GM19351 (cell line): ENCODE results near the gene MRC2.
"Not testable (repeated sequence)": the region's sequence is repeated elsewhere in the genome, so short reads cannot be mapped to it uniquely, and the experiment has no call there.

ENCODE experiments used
- ATAC-seq: cut with Tn5 transposase; IDR thresholded peaks from one replicate; pipeline ENCODE4 v1.9.1; 2021; ENCODE audit warnings: mild to moderate bottlenecking, moderate library complexity; ENCODE audit not compliant: unreplicated experiment

Gene MRC2

GRCh38 chr17:62611728-62612127 lies 15.7 kb upstream of the MRC2 start:
- peak; percentile 49 for ATAC-seq

DNA sequence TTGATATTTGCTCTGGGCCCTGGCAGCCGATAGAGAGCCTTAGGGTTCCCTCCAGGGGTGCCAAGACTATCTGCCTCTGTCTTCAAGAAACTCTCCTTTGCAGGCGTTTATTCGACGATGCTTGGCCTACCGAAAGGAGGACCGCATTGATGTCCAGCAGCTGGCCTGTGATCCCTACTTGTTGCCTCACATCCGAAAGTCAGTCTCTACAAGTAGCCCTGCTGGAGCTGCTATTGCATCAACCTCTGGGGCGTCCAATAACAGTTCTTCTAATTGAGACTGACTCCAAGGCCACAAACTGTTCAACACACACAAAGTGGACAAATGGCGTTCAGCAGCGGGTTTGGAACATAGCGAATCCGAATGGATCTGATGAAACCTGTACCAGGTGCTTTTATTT lies 15.2 kb upstream of the MRC2 start:
- ATAC-seq: not testable (repeated sequence)

GRCh38 chr17:62613095-62613494 lies 14.4 kb upstream of the MRC2 start:
- ATAC-seq: not testable (repeated sequence)

GRCh38 chr17:62614142-62614541 lies 13.3 kb upstream of the MRC2 start:
- no peak for ATAC-seq

DNA sequence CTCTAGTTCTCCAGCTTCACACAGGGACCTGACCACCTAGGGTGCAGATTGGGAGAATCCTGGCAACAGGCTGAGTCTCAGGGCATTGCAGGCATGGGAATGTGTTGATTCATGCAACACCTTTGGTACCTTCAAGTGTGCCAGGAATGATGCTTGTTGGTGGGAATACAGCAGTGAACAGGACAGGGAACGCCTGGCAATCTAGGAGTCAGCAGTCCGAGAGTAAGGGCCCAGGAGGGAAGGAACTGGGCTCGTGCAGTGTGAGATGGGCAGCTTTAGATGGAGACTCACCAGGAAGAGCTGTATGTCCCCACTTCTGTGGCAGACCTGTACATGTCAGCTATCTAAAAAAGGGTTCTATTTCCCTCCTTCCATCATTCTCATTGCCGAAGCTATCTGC lies 12.0 kb upstream of the MRC2 start:
- ATAC-seq: no peak

DNA sequence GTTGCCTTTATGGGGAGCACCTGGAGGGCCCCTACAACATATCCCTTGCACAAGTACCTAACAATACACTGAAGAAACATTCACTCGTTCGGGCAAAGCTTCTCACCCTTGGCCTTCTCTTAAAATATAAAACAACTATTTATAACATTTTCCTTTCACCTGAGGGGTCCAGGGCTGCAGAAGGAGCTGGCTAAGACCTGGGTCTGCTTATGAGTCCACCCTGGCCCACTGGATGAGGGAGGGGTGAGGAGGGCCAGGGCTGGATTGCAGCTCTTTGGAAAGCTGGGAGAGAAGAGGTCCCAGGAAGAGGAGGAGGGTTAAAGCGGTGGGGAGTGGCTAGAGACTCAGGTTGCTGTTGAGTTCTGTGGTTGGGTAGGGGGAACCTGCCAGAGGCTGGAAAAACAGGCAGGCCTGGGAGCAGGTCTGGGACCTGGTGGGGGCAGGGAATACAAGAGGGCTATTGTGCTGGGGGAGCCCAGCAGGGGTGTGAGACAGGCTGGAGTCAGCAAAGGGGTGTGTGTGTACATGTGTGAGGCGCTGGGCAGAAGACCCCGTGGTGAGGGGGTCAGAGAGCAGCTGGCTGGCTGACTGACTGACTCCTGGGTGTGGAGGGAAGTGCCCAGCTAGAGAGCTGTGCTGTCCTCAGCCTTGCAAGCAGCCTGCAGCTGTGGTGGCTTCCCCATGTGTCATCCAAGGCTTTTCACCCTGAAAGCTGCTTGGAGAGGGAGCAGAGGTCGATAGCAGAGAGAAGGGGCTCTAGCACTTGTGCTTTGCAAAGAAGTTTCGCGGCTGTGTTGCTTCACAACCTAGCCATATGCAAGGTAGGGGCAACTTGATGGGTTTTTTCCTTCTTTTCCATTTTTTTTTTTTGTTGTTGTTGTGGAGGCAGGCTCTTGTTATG lies 10.2 kb upstream of the MRC2 start:
- no peak for ATAC-seq

DNA sequence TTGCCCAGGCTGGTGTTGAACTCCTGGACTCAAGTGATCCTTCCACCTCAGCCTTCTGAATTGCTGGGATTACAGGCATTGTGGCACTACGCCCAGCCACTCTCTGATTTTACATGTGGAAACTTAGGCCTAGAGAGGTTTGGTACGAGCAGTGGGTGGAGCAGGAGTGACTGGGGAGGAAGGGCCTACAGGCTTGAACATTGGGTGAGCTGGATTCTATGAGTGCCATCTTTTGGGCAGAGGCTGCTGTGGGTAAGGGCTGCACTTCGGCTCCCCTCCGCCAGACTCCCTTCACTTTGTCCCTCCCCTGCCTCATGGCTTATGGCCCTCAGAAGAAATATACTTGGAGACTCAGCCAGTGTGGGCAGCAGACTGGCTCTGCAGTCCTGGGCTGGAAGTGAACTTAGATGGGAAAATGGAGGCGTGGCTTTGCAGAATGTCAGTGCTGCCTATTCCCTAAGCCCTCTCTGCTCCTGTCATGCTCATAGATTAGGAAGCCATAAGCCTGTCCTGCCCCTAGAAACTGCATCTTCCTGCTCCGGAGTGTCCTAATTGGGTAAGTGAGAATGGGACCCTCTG lies 9.5 kb upstream of the MRC2 start:
- ATAC-seq: no peak

DNA sequence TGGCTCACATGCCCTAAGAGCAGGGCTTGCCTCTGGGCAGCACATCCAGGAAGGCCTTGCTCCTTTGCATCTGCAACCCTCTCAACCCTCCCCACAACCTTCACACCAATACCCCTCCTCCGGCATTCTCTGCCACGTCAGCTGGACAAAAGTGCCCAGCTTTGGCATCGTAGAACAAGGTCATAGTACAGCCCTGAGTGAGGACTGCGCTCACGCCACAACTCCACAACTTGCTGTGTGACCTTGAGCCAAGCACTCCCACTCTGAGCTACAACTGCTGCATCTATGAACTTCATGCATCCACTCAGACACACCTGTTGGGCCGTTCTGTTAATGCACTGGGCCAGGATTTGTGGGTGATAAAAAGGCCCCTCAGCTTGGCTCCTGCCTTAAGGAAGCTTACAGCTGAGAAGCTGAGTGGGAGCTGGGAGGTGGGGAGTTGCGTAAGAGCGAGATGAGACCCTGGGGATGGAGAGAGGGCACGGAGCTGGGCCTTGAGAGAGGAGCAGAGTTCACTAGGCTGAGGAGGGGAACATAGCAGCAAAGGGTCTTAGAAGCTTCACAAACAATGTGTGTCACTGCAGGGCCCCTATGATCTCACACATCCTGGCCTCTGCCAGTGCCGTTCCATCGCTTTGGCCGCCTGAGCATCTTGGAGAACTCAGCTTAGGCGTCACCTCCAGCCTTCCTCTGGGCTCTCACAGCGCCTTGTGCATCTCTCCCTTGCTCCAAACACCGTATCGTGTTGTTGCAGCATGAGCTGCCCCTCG lies 8.6 kb upstream of the MRC2 start:
- no peak for ATAC-seq

GRCh38 chr17:62619417-62620155 lies 7.9 kb upstream of the MRC2 start:
- no peak for ATAC-seq

GRCh38 chr17:62621223-62621622 lies 6.2 kb upstream of the MRC2 start:
- ATAC-seq: no peak

DNA sequence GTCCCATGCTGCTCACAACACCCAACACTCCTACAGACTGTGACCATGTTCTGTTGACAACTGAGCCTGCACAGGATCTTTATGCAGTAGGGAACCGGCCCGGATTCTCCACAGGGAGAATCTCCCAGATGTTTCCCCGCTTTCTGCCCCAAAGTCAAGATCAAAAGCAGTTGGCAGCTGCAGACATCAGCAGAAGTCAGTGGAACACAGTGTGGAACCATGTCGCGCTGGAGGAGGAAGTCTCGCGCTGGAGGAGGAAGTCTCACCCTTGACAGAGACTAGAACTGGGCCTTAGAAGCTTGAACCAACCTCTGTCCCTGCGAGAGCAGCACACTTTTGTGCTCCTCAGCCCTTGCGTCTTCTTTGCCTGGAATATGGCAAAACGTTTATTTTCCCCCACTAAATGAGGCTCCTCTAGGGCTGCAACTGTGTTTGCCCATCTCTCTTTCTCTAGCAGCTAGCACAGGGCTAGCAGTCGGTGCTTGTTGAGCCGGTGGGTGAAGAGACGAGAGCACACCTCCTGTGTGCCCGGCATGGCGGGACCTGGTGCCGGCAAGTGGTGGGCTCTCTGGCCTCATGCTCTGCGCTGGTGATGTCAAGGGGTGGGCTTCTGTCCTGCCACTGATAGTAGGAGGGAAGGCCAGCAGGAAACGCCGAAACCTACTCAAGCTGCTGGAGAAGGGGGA lies 2.1 kb upstream of the MRC2 start:
- ATAC-seq: no peak

GRCh38 chr17:62625870-62626200 lies 1.6 kb upstream of the MRC2 start:
- ATAC-seq: no peak

GRCh38 chr17:62626719-62627218 lies 701 bp upstream of the MRC2 start:
- ATAC-seq: no peak

GRCh38 chr17:62627904-62628633 lies 599 bp downstream of the MRC2 start:
- peak; percentile 33 for ATAC-seq

DNA sequence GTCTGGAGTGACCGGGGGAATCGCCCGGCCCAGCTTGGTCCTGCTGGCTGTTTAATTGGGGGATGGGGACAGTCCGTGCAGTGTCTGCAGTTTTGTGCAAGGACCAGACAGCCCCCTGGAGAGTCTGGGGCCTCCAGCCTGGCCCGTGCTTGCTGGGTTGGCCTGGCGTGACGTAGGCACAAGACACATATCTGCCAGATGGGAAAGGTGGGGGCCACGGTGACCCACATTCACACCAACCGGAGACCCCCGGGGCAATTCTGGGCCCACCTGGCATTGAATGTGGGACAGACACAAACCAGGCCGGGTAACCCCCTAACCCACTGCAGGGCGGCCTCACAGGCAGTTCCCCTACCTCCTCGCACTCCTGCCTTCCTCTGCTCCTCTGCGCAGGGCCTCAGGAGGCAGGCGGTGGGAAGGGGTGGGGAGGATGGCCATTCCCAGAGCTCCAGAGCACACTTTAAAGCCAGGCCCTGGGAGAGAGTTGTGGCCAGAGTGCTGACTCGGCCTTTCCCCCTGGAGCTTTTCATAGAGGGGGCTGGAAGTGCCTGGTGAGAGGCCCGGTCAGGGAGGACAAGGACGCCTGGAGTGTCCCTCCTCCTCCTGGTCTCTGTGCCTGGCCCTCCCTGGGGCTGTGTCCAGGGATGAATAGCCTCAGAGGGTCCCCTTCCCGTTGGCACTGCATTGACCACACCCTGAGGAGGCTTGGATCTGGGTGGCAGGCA lies 1.5 kb downstream of the MRC2 start:
- no peak for ATAC-seq

DNA sequence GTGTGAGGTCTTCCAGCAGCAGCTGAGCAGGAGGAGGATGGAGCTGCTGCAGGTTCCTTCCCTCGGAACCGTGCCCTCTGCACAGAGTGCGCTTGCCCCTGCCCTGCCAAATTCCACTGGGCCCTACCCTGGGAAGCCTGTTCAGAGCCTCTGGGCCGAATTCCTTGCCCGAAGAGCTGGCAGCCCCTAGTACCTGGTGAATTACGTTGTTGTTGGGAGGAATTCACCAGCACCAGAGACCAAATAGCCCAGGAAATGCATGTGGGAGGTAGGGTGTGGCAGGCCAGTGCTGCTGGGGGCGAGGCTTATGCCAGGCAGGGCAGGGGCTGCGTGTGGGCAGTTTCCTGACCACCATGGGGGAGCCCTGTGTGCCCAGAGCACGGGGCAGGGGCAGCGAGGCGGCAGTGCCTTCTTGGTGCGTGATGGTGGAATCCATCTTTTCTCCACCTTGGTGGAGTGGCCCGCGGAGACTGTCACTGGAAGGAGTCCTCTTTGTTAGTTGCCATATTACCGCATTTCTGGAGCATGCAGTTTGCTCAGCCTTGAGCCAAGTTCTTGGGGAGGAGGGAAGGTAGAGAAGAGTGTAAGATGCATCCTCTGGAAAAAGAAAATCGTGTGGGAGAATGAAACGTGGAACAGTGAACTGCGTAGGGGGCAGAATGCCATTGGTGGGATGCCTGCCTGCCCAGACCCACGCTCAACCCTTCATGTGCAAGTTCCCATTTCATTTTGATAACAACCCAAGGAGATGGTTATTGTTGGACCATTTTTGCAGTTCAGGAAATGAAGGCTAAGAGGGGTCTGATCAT lies 2.3 kb downstream of the MRC2 start:
- no peak for ATAC-seq

- no peak for ATAC-seq
These were observed 3.1 kb downstream of the MRC2 start for GRCh38 chr17:62630365-62631085.
